Pancreas (tissue), 10 donors: ENCODE results near the gene AREG. TPM values are rescaled to one million over a fixed set of nuclear protein-coding genes. Genes with fewer than 3 reads are reported as not detected.

Experiments
- ATAC-seq, 4 donors: fragments of 200-7000 bp; cut with Tn5 transposase; one replicate each; pipeline versions ENCODE4 v1.8.0 to v1.9.1; 2020; ENCODE audit warnings: mild to moderate bottlenecking in 4 of 4, moderate library complexity in 4 of 4
- DNase-seq, 6 donors: peaks; one replicate each; pipeline ENCODE4 v3.0.0-alpha.2; 2020
- FAIRE-seq: peaks from 2 replicates; lab custom pipeline; 2012; peaks lifted over from hg19 to GRCh38; lab: Jason Lieb, UNC
- H3K27ac ChIP-seq, 4 donors: fragments of 200-600 bp; sonication (generic); 1 replicate in 3 of 4; 2 replicates in 1 of 4; pipeline versions ENCODE4 v1.5.0 to v1.8.0; 2020
- H3K27me3 ChIP-seq, 4 donors: fragments of 200-600 bp; one replicate each; pipeline ENCODE4 v1.8.0; 2021
- H3K36me3 ChIP-seq, 3 donors: fragments of 200-600 bp; sonication (generic) in 1 of 3; one replicate each; pipeline versions ENCODE4 v1.5.0 to v1.8.0; 2020 to 2021
- H3K4me1 ChIP-seq, 3 donors: fragments of 200-600 bp; one replicate each; pipeline ENCODE4 v1.8.0; 2021
- H3K4me3 ChIP-seq, 4 donors: fragments of 200-600 bp; sonication (generic) in 2 of 4; one replicate each; pipeline versions ENCODE4 v1.5.0 to v1.8.0; 2020 to 2021
- H3K9me3 ChIP-seq, 4 donors: fragments of 200-600 bp; one replicate each; pipeline ENCODE4 v1.8.0; 2021
- CTCF ChIP-seq, 4 donors: fragments of 200-600 bp; sonication (generic) in 3 of 4; IDR thresholded peaks; one replicate each; pipeline versions ENCODE4 v1.5.0 to v1.8.0; 2021; ENCODE audit warnings: antibody characterized with exemption in 4 of 4
- WGBS, 2 donors: extraction: QIAGEN DNeasy Blood & Tissue Kit; methylation state at CpG; one replicate each; pipeline ENCODE4 v1.1.7; 2013; 5-methylcytosine and 5-hydroxymethylcytosine counted together
- intact Hi-C, 3 donors: fragments of 100-400 bp; cut with DNase I; formaldehyde crosslinking; loops; one replicate each; pipeline versions ENCODE4 v1.11.1 to v1.14.2; 2022
- polyA plus RNA-seq, 2 donors: library from polyadenylated mRNA; stranded (reverse); fragments of 200-250 nt; gene quantifications; one replicate each; pipeline ENCODE4 v1.2.3, GENCODE V29; 2013
- total RNA-seq, 6 donors: library from RNA; stranded (reverse); fragmentation: NEBNext Ultra II Directional in 4 of 6; extraction: Animal tissue kit (Norgen Biotek cat#: 25700) in 4 of 6; gene quantifications; one replicate each; pipeline versions ENCODE4 v1.2.1 to v1.2.4, GENCODE V29; 2021 to 2023
- donor health status: healthy with polysubstance abuse.
- donor health status: DM: no; HTN: no; CAD: no; lungs with moderate emphysema.
- donor health status: DM: no; HTN: no; CAD: no.
- donor health status: control.
- donor health status: control.
- donor health status: Bipolar disorder and iron deficiency.
- donor health status: DM: yes; HTN: yes; CAD: no.
- donor health status: DM: no; HTN: no; CAD: no.
- donor health status: DM: no; HTN: no; CAD: no.
- donor health status: DM: yes; HTN: yes; CAD: no.

The AREG gene
- total and polyA plus RNA-seq, 8 donors: 0.12 to 1.4 (median 0.52) TPM

GRCh38 chr4:74433043-74433442, 11.9 kb upstream of the AREG start:
- Histone ChIP-seq H3K4me1 (no peaks in the 10 kb centered on the region), H3K9me3 (no peaks in the 10 kb centered on the region), H3K27ac (no peak overlapping the region), H3K27me3 (no peaks in the 10 kb centered on the region), H3K4me3 (no peak overlapping the region), H3K36me3 (no peaks in the 10 kb centered on the region)
- no peak for DNase-seq
- intact Hi-C loops: no loop called here
- no peak for FAIRE-seq
- no peak for TF ChIP-seq CTCF (IDR thresholded peaks at IDR 0.05)
- no peak for ATAC-seq
- whole genome bisulfite sequencing, 2 donors: 60 to 65% methylated on average over 2 of the region's 2 CpGs

DNA sequence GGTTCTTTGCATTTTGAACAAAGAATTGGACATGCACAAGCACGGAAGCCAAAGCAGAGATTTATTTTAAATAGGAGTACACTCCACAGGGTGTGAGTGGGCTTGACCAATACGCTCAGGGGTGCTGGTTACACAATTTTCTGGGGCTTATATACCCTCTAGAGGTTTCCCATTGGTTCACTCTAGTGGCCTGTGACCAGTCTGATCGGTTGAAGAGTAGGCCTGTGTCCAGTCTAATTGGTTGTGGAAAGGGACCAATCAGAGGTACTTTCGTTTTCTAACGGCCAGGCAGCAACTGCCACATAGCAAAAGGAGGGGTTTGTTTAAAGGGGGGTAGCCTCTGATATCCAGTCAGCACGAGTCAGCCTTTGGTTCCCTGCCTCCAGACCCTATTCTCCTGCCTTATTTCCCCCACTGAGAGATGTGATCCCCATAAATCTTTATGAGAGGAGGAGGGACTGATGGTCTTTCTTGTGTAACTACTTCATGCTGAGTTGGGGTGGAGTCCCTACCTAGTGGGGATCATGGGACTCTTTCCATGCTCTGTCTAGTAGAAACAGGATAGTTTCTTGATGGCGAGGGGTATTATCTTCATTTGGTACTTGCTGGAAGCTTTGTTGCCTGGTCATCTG, 11.3 kb upstream of the AREG start:
- H3K36me3 ChIP-seq: no peaks in the 10 kb centered on the region
- no peak for DNase-seq
- ATAC-seq: no peak
- no peak for TF ChIP-seq CTCF (IDR thresholded peaks at IDR 0.05)
- H3K4me1 ChIP-seq: no peaks in the 10 kb centered on the region
- H3K27me3 ChIP-seq: no peaks in the 10 kb centered on the region
- no peaks in the 10 kb centered on the region for H3K9me3 ChIP-seq
- no peak overlapping the region for H3K4me3 ChIP-seq
- H3K27ac ChIP-seq: no peak overlapping the region
- WGBS, 2 donors: 71 to 80% methylated on average over 7 of the region's 7 CpGs
- intact Hi-C loops: no loop called here
- no peak for FAIRE-seq

DNA sequence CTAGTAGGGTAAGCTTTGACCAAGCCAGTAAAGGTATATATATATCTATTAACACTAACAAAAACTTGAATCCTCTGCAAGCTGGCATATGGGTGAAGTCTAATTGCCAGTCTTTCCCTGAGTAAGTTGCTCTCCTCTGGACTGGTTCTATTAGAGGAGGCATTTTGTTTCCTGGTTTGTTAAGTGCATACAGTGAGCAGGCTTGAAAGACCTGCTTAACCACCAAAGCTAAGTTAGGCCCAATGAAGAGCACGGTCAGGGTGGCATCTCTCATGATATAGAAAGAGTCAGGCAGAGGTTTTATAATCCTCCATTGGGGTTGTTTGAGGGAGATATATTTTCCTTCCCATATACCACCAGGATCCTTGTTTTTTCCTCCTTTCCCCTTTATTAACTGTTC, 9.6 kb upstream of the AREG start:
- intact Hi-C loops: no loop called here

DNA sequence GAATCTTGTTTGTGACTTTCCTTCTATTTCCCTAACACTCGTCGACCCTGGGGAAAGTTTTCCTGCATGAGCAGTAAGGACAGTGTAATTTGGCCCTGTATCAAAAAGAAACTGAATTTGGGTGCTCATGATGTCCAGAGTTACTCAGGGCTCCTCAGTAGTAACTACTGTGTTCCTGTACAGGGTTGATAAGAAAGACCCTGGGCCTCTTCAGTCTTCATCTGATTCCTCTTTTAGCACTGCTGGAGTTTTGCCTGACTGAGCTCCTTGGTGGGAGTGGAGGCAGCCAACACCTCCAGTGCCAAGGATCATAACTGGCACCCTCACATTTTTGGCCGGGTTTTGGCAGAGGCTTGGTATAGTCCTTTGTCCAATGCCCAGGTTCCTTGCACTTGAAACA, 7.1 kb upstream of the AREG start:
- Histone ChIP-seq H3K9me3 (no peaks in the 10 kb centered on the region), H3K27me3 (no peaks in the 10 kb centered on the region), H3K27ac (no peak overlapping the region), H3K4me1 (no peaks in the 10 kb centered on the region), H3K4me3 (no peak overlapping the region), H3K36me3 (no peaks in the 10 kb centered on the region)
- no peak for TF ChIP-seq CTCF (IDR thresholded peaks at IDR 0.05)
- intact Hi-C loops: no loop called here
- 82 to 87% methylated on average over 3 of the region's 3 CpGs for WGBS, 2 donors
- FAIRE-seq (no peak), DNase-seq (no peak), ATAC-seq (no peak)

More for the DNA sequence above, 9.6 kb upstream of the AREG start:
- WGBS, 2 donors: 78 to 85% methylated on average over 1 of the region's 1 CpG
- ATAC-seq (no peak), DNase-seq (no peak), FAIRE-seq (no peak)
- H3K4me3 ChIP-seq: no peak overlapping the region
- H3K4me1 ChIP-seq: no peaks in the 10 kb centered on the region
- no peak for TF ChIP-seq CTCF (IDR thresholded peaks at IDR 0.05)
- H3K9me3 ChIP-seq: no peaks in the 10 kb centered on the region
- H3K36me3 ChIP-seq: no peaks in the 10 kb centered on the region
- H3K27me3 ChIP-seq: no peaks in the 10 kb centered on the region
- H3K27ac ChIP-seq: no peak overlapping the region

GRCh38 chr4:74438661-74439060, 6.3 kb upstream of the AREG start:
- DNase-seq: no peak
- no peaks in the 10 kb centered on the region for H3K36me3 ChIP-seq
- no peak for FAIRE-seq
- no peak overlapping the region for H3K4me3 ChIP-seq
- 92 to 98% methylated on average over 1 of the region's 1 CpG for WGBS, 2 donors
- intact Hi-C loops: no loop called here
- no peak for TF ChIP-seq CTCF (IDR thresholded peaks at IDR 0.05)
- no peak overlapping the region for H3K27ac ChIP-seq
- H3K4me1 ChIP-seq: no peaks in the 10 kb centered on the region
- no peak for ATAC-seq
- no peaks in the 10 kb centered on the region for H3K9me3 ChIP-seq
- no peaks in the 10 kb centered on the region for H3K27me3 ChIP-seq
